CD4-positive, alpha-beta T cell (primary cell): ENCODE data around the gene ABCC4. TPM values are rescaled to one million over a fixed set of nuclear protein-coding genes. Genes with fewer than 3 reads are reported as not detected.

Experiments
- ATAC-seq: fragments of 200-7000 bp; cut with Tn5 transposase; one replicate; pipeline ENCODE4 v1.10.0; 2022; ENCODE audit warnings: mild to moderate bottlenecking; ENCODE audit not compliant: poor library complexity
- CTCF ChIA-PET: fragments of 350-600 bp; sonication (Branson Sonifier 250); formaldehyde crosslinking; loops from one replicate; lab custom pipeline; 2021; ENCODE audit warnings: antibody characterized with exemption, inconsistent platforms; lab: Charles Lee
- POLR2A ChIA-PET: fragments of 350-600 bp; sonication (Branson Sonifier 250); formaldehyde crosslinking; loops from one replicate; lab custom pipeline; 2021; ENCODE audit warnings: antibody characterized with exemption, inconsistent platforms; lab: Charles Lee
- DNase-seq, 14 experiments: peaks; one replicate each; pipeline ENCODE4 v3.0.0-alpha.2; 2013 to 2020; ENCODE audit warnings: mixed read lengths in 2 of 14
- H3K27ac ChIP-seq, 2 donors: one replicate each; pipeline versions ENCODE4 v1.5.1 to v1.7.0; 2013; ENCODE audit warnings: low read length in 2 of 2, low read depth in 1 of 2, mild to moderate bottlenecking in 1 of 2
- H3K27me3 ChIP-seq, 2 experiments: 1 replicate in 1 of 2; 2 replicates in 1 of 2; pipeline versions ENCODE4 v1.6.1 to v1.7.0; 2013; ENCODE audit warnings: low read length in 2 of 2, control low read depth in 1 of 2, mild to moderate bottlenecking in 1 of 2, moderate library complexity in 1 of 2; ENCODE audit not compliant: insufficient read depth in 2 of 2, control insufficient read depth in 1 of 2
- H3K36me3 ChIP-seq: one replicate; pipeline ENCODE4 v1.6.1; 2013; ENCODE audit warnings: low read length, control low read depth; ENCODE audit not compliant: insufficient read depth
- H3K4me1 ChIP-seq: one replicate; pipeline ENCODE4 v1.6.1; 2013; ENCODE audit warnings: low read length, control low read depth; ENCODE audit not compliant: insufficient read depth
- H3K4me3 ChIP-seq: one replicate; pipeline ENCODE4 v1.5.1; 2013; ENCODE audit warnings: mild to moderate bottlenecking, low read length, moderate library complexity
- H3K9me3 ChIP-seq, 2 experiments: 1 replicate in 1 of 2; 2 replicates in 1 of 2; pipeline versions ENCODE4 v1.6.1 to v1.7.0; 2013; ENCODE audit warnings: low read length in 2 of 2, mild to moderate bottlenecking in 2 of 2, control low read depth in 1 of 2, moderate library complexity in 1 of 2; ENCODE audit not compliant: control insufficient read depth in 1 of 2, insufficient read depth in 1 of 2
- H3K27ac Mint-ChIP-seq: one replicate; pipeline ENCODE4 v1.8.0; 2020; ENCODE audit warnings: mixed read lengths
- H3K27me3 Mint-ChIP-seq: one replicate; pipeline ENCODE4 v1.8.0; 2021; ENCODE audit warnings: mixed read lengths
- H3K36me3 Mint-ChIP-seq: one replicate; pipeline ENCODE4 v1.8.0; 2021; ENCODE audit warnings: low read depth, mixed read lengths
- H3K4me1 Mint-ChIP-seq: one replicate; pipeline ENCODE4 v1.8.0; 2021; ENCODE audit warnings: low read depth, mixed read lengths
- H3K4me3 Mint-ChIP-seq: one replicate; pipeline ENCODE4 v1.8.0; 2020; ENCODE audit warnings: mild to moderate bottlenecking, mixed read lengths
- H3K9me3 Mint-ChIP-seq: one replicate; pipeline ENCODE4 v1.8.0; 2020; ENCODE audit warnings: mixed read lengths
- CTCF ChIP-seq: fragments of 200-600 bp; IDR thresholded peaks from one replicate; pipeline ENCODE4 v1.8.0; 2022; ENCODE audit warnings: antibody characterized with exemption, mild to moderate bottlenecking
- intact Hi-C, 2 experiments: fragments of 100-400 bp; cut with DNase I in 1 of 2; cut with micrococcal nuclease in 1 of 2; formaldehyde crosslinking; loops; one replicate each; pipeline versions ENCODE4 v1.15.1 to v1.9.0; 2023 to 2025; cut with DNase I, micrococcal nuclease
- total RNA-seq, 174 experiments: library from RNA in 2 of 174; stranded (reverse) in 2 of 174; gene quantifications; one replicate each; pipeline ENCODE4 v1.2.3 and lab custom pipeline; 2021 to 2026

Gene ABCC4
- total RNA-seq, 2 experiments from 2014 or later, result 4.0 to 4.4 TPM

- no peak overlapping the region for H3K27ac Mint-ChIP-seq
Observed at GRCh38 chr13:95248953-95249352, 52.3 kb downstream of the ABCC4 start.

DNA sequence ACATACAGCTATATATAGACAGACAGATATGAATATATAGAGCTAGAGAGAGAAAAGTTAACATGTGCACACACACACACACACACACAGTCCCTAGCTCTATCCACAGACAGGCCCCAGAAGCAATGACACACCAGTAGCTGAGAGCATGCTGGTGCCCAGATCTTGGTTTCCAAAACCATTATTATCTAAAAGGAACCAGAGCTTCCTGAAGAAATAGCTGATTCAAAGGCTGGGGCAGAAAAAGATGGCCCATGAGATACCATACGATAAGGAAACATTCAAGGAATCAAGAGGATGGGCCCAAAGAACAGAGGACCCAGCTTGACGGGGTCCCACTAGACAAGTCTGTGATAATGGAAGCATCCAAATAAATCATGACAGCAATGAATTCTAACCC is 53.4 kb downstream of the ABCC4 start:
- ChIA-PET CTCF (no interaction called here), POLR2A (no interaction called here)
- H3K9me3 Mint-ChIP-seq, result no peaks in the 10 kb centered on the region

More at GRCh38 chr13:95248953-95249352, 52.3 kb downstream of the ABCC4 start:
- Histone ChIP-seq H3K4me3 (no peak overlapping the region), H3K36me3 (no peaks in the 10 kb centered on the region), H3K27me3 (no peaks in the 10 kb centered on the region), H3K9me3 (no peaks in the 10 kb centered on the region), H3K4me1 (no peaks in the 10 kb centered on the region), H3K27ac (no peak overlapping the region)
- Mint-ChIP-seq H3K4me3 (no peak overlapping the region), H3K36me3 (peaks cover 28% of the 10 kb centered on the region), H3K9me3 (no peaks in the 10 kb centered on the region), H3K4me1 (peaks cover 10% of the 10 kb centered on the region), H3K27me3 (no peaks in the 10 kb centered on the region)
- DNase-seq, result no peak
- TF ChIP-seq CTCF, result no peak
- intact Hi-C loops, result no loop called here
- ChIA-PET POLR2A (no interaction called here), CTCF (no interaction called here)
- no peak for ATAC-seq

GRCh38 chr13:95247171-95247570 is 54.1 kb downstream of the ABCC4 start:
- no peak overlapping the region for H3K27ac ChIP-seq
- intact Hi-C loops, result no loop called here
- CTCF ChIA-PET, result no interaction called here
- H3K4me1 ChIP-seq, result no peaks in the 10 kb centered on the region
- H3K27me3 Mint-ChIP-seq, result no peaks in the 10 kb centered on the region
- POLR2A ChIA-PET, result no interaction called here
- no peaks in the 10 kb centered on the region for H3K36me3 ChIP-seq
- H3K9me3 ChIP-seq, result no peaks in the 10 kb centered on the region
- H3K4me1 Mint-ChIP-seq, result peaks cover 10% of the 10 kb centered on the region
- ATAC-seq (no peak), DNase-seq (no peak)
- H3K4me3 Mint-ChIP-seq, result no peak overlapping the region
- H3K27me3 ChIP-seq, result no peaks in the 10 kb centered on the region
- H3K36me3 Mint-ChIP-seq, result peaks cover 35% of the 10 kb centered on the region
- no peaks in the 10 kb centered on the region for H3K9me3 Mint-ChIP-seq
- H3K4me3 ChIP-seq, result no peak overlapping the region
- TF ChIP-seq CTCF, result no peak
- no peak overlapping the region for H3K27ac Mint-ChIP-seq

More for the DNA sequence above, 53.4 kb downstream of the ABCC4 start:
- Mint-ChIP-seq H3K36me3 (peaks cover 31% of the 10 kb centered on the region), H3K27ac (no peak overlapping the region), H3K4me1 (peaks cover 10% of the 10 kb centered on the region), H3K27me3 (no peaks in the 10 kb centered on the region), H3K4me3 (no peak overlapping the region)
- no peak overlapping the region for H3K27ac ChIP-seq
- no peak for ATAC-seq
- DNase-seq, result no peak
- no peak for TF ChIP-seq CTCF
- no peaks in the 10 kb centered on the region for H3K27me3 ChIP-seq
- no peaks in the 10 kb centered on the region for H3K36me3 ChIP-seq
- intact Hi-C loops, result no loop called here
- no peaks in the 10 kb centered on the region for H3K9me3 ChIP-seq
- H3K4me3 ChIP-seq, result no peak overlapping the region
- H3K4me1 ChIP-seq, result no peaks in the 10 kb centered on the region
